IPS-20b (cell line): ENCODE results near the gene TAF15.
A peak's percentile ranks its signal among the peaks of the same experiment; 100 is the strongest.

Experiments used
- H3K27ac ChIP-seq: one replicate; pipeline ENCODE4 v1.5.1; 2013; ENCODE audit warnings: low read length
- H3K27me3 ChIP-seq: 2 replicates; pipeline ENCODE4 v1.6.1; 2013; ENCODE audit warnings: mild to moderate bottlenecking, low read length, inconsistent platforms; ENCODE audit not compliant: insufficient read depth
- H3K36me3 ChIP-seq: 2 replicates; pipeline ENCODE4 v1.6.1; 2013; ENCODE audit warnings: low read depth, mild to moderate bottlenecking, inconsistent platforms, low read length, moderate library complexity; ENCODE audit not compliant: insufficient read depth
- H3K4me1 ChIP-seq: 2 replicates; pipeline ENCODE4 v1.6.1; 2013; ENCODE audit warnings: mild to moderate bottlenecking, control low read depth, inconsistent platforms, low read length, moderate library complexity; ENCODE audit not compliant: insufficient read depth
- H3K4me3 ChIP-seq: 2 replicates; pipeline ENCODE4 v1.5.1; 2013; ENCODE audit warnings: mild to moderate bottlenecking, low read length, inconsistent platforms
- H3K9ac ChIP-seq: 2 replicates; pipeline ENCODE4 v1.6.1; 2013; ENCODE audit warnings: low read depth, mild to moderate bottlenecking, inconsistent platforms, low read length, moderate library complexity
- H3K9me3 ChIP-seq: 2 replicates; pipeline ENCODE4 v1.6.1; 2013; ENCODE audit warnings: mild to moderate bottlenecking, low read depth, low read length, inconsistent platforms; ENCODE audit not compliant: insufficient read depth

TAF15 gene

GRCh38 chr17:35807371-35808144 lies 1.7 kb upstream of the TAF15 start:
- no peaks in the 10 kb centered on the region for H3K9me3 ChIP-seq
- no peak overlapping the region for H3K4me3 ChIP-seq
- H3K9ac ChIP-seq, result no peak overlapping the region
- peaks cover 15% of the 10 kb centered on the region for H3K4me1 ChIP-seq
- H3K27me3 ChIP-seq, result no peaks in the 10 kb centered on the region
- H3K27ac ChIP-seq, result no peak overlapping the region
- H3K36me3 ChIP-seq, result peaks cover 14% of the 10 kb centered on the region

GRCh38 chr17:35808240-35808961 lies 883 bp upstream of the TAF15 start:
- Histone ChIP-seq H3K9me3 (no peaks in the 10 kb centered on the region), H3K4me1 (peaks cover 15% of the 10 kb centered on the region), H3K4me3 (peak overlapping the region; percentile 97), H3K36me3 (peaks cover 22% of the 10 kb centered on the region), H3K27ac (peak overlapping the region; percentile 64), H3K27me3 (no peaks in the 10 kb centered on the region), H3K9ac (peak overlapping the region; percentile 98; the same call in 1 of the 2 replicates)

- peaks cover 15% of the 10 kb centered on the region for H3K4me1 ChIP-seq
- H3K27me3 ChIP-seq, result no peaks in the 10 kb centered on the region
- peak overlapping the region; percentile 98 for H3K9ac ChIP-seq
- H3K9me3 ChIP-seq, result no peaks in the 10 kb centered on the region
- peak overlapping the region; percentile 97 for H3K4me3 ChIP-seq
- H3K27ac ChIP-seq, result peak overlapping the region; percentile 68
- H3K36me3 ChIP-seq, result peaks cover 28% of the 10 kb centered on the region
Measured at GRCh38 chr17:35809855-35810461, 674 bp downstream of the TAF15 start.

GRCh38 chr17:35811759-35812158 lies 2.5 kb downstream of the TAF15 start:
- peak overlapping the region; percentile 98; the same call in 1 of the 2 replicates for H3K9ac ChIP-seq
- H3K4me1 ChIP-seq, result peaks cover 15% of the 10 kb centered on the region
- H3K36me3 ChIP-seq, result peaks cover 45% of the 10 kb centered on the region
- H3K9me3 ChIP-seq, result no peaks in the 10 kb centered on the region
- H3K4me3 ChIP-seq, result peak overlapping the region; percentile 97
- H3K27ac ChIP-seq, result peak overlapping the region; percentile 15
- no peaks in the 10 kb centered on the region for H3K27me3 ChIP-seq

- H3K27ac ChIP-seq, result no peak overlapping the region
- no peak overlapping the region for H3K4me3 ChIP-seq
- H3K9me3 ChIP-seq, result no peaks in the 10 kb centered on the region
- no peaks in the 10 kb centered on the region for H3K27me3 ChIP-seq
- H3K4me1 ChIP-seq, result peaks cover 15% of the 10 kb centered on the region
- peaks cover 52% of the 10 kb centered on the region for H3K36me3 ChIP-seq
- H3K9ac ChIP-seq, result no peak overlapping the region; the same call in 1 of the 2 replicates
Measured at GRCh38 chr17:35812456-35812855, 3.2 kb downstream of the TAF15 start.

- Histone ChIP-seq H3K27ac (no peak overlapping the region), H3K9me3 (no peaks in the 10 kb centered on the region), H3K4me3 (no peak overlapping the region), H3K27me3 (no peaks in the 10 kb centered on the region), H3K36me3 (peaks cover 85% of the 10 kb centered on the region), H3K9ac (no peak overlapping the region), H3K4me1 (peaks cover 3% of the 10 kb centered on the region; the same call in 1 of the 2 replicates)
Measured at GRCh38 chr17:35816723-35817122, 7.4 kb downstream of the TAF15 start.

GRCh38 chr17:35817196-35817595 lies 7.9 kb downstream of the TAF15 start:
- no peaks in the 10 kb centered on the region for H3K9me3 ChIP-seq

GRCh38 chr17:35819455-35819854 lies 10.2 kb downstream of the TAF15 start:
- Histone ChIP-seq H3K9me3 (no peaks in the 10 kb centered on the region), H3K27me3 (no peaks in the 10 kb centered on the region), H3K9ac (no peak overlapping the region), H3K36me3 (peaks cover 95% of the 10 kb centered on the region), H3K4me3 (no peak overlapping the region), H3K27ac (no peak overlapping the region), H3K4me1 (no peaks in the 10 kb centered on the region)

More at GRCh38 chr17:35817196-35817595, 7.9 kb downstream of the TAF15 start:
- Histone ChIP-seq H3K27ac (no peak overlapping the region), H3K36me3 (peaks cover 85% of the 10 kb centered on the region), H3K9ac (no peak overlapping the region), H3K4me3 (no peak overlapping the region), H3K4me1 (no peaks in the 10 kb centered on the region), H3K27me3 (no peaks in the 10 kb centered on the region)

GRCh38 chr17:35821308-35821707 lies 12.0 kb downstream of the TAF15 start:
- Histone ChIP-seq H3K9me3 (no peaks in the 10 kb centered on the region), H3K9ac (no peak overlapping the region), H3K4me1 (no peaks in the 10 kb centered on the region), H3K4me3 (no peak overlapping the region), H3K27me3 (no peaks in the 10 kb centered on the region), H3K36me3 (peaks cover 100% of the 10 kb centered on the region), H3K27ac (no peak overlapping the region)

- Histone ChIP-seq H3K4me3 (no peak overlapping the region), H3K9ac (no peak overlapping the region), H3K27me3 (no peaks in the 10 kb centered on the region), H3K36me3 (peaks cover 94% of the 10 kb centered on the region), H3K27ac (no peak overlapping the region), H3K4me1 (no peaks in the 10 kb centered on the region), H3K9me3 (no peaks in the 10 kb centered on the region)
Measured at GRCh38 chr17:35825206-35825605, 15.9 kb downstream of the TAF15 start.

- Histone ChIP-seq H3K9ac (no peak overlapping the region), H3K36me3 (peaks cover 99% of the 10 kb centered on the region), H3K27me3 (no peaks in the 10 kb centered on the region), H3K9me3 (no peaks in the 10 kb centered on the region), H3K4me3 (no peak overlapping the region), H3K27ac (no peak overlapping the region), H3K4me1 (no peaks in the 10 kb centered on the region)
Measured at GRCh38 chr17:35841101-35841500, 31.8 kb downstream of the TAF15 start.
